H9 (cell line): ENCODE measurements around the gene RBX1. TPM values are rescaled to one million over a fixed set of nuclear protein-coding genes. Genes with fewer than 3 reads are reported as not detected.

ENCODE experiments used
- DNase-seq: peaks from one replicate; pipeline ENCODE4 v3.0.0-alpha.2; 2017
- H2AFZ ChIP-seq: one replicate; pipeline ENCODE4 v1.6.1; 2013; ENCODE audit warnings: mild to moderate bottlenecking, low read length, control low read depth, moderate library complexity
- H2AK5ac ChIP-seq: 2 replicates; pipeline ENCODE4 v1.6.1; 2013; ENCODE audit warnings: low read length, control low read depth, mixed read lengths; ENCODE audit not compliant: insufficient read length
- H2BK120ac ChIP-seq: one replicate; pipeline ENCODE4 v1.6.1; 2013; ENCODE audit warnings: low read depth, mild to moderate bottlenecking, low read length, control low read depth, inconsistent platforms; ENCODE audit not compliant: poor library complexity, severe bottlenecking
- H2BK12ac ChIP-seq: 2 replicates; pipeline ENCODE4 v1.6.1; 2013; ENCODE audit warnings: low read length, control low read depth, mixed read lengths, low read depth; ENCODE audit not compliant: insufficient read length
- H2BK15ac ChIP-seq: 2 replicates; pipeline ENCODE4 v1.6.1; 2013; ENCODE audit warnings: low read depth, low read length, control low read depth
- H2BK20ac ChIP-seq: one replicate; pipeline ENCODE4 v1.6.1; 2013; ENCODE audit warnings: low read depth, mild to moderate bottlenecking, low read length, control low read depth, inconsistent platforms; ENCODE audit not compliant: poor library complexity, severe bottlenecking
- H2BK5ac ChIP-seq: 2 replicates; pipeline ENCODE4 v1.6.1; 2013; ENCODE audit warnings: low read length, control low read depth, mixed read lengths; ENCODE audit not compliant: insufficient read length
- H3K14ac ChIP-seq: 2 replicates; pipeline ENCODE4 v1.6.1; 2013; ENCODE audit warnings: low read length, control low read depth; ENCODE audit not compliant: insufficient read depth
- H3K18ac ChIP-seq: 2 replicates; pipeline ENCODE4 v1.6.1; 2013; ENCODE audit warnings: low read depth, mild to moderate bottlenecking, mixed read lengths, low read length, control low read depth; ENCODE audit not compliant: insufficient read length
- H3K23ac ChIP-seq: 2 replicates; pipeline ENCODE4 v1.6.1; 2013; ENCODE audit warnings: low read length, control low read depth, mixed read lengths, low read depth; ENCODE audit not compliant: insufficient read length
- H3K23me2 ChIP-seq: 2 replicates; pipeline ENCODE4 v1.6.1; 2013; ENCODE audit warnings: low read depth, mild to moderate bottlenecking, mixed read lengths, low read length, control low read depth; ENCODE audit not compliant: insufficient read length, poor library complexity, severe bottlenecking
- H3K27ac ChIP-seq: 2 replicates; pipeline ENCODE4 v1.5.1; 2013; ENCODE audit warnings: low read length, control low read depth, mixed read lengths, low read depth; ENCODE audit not compliant: insufficient read length
- H3K27me3 ChIP-seq: 2 replicates; pipeline ENCODE4 v1.6.1; 2013; ENCODE audit warnings: low read length, control low read depth, inconsistent platforms; ENCODE audit not compliant: insufficient read depth
- H3K4ac ChIP-seq: 2 replicates; pipeline ENCODE4 v1.6.1; 2013; ENCODE audit warnings: low read depth, mild to moderate bottlenecking, control low read depth, inconsistent platforms, low read length, moderate library complexity
- H3K4me1 ChIP-seq: 2 replicates; pipeline ENCODE4 v1.6.1; 2013; ENCODE audit warnings: low read length, control low read depth, inconsistent platforms; ENCODE audit not compliant: insufficient read depth
- H3K4me2 ChIP-seq: 2 replicates; pipeline ENCODE4 v1.6.1; 2013; ENCODE audit warnings: low read length, control low read depth, mixed read lengths; ENCODE audit not compliant: insufficient read length, insufficient read depth
- H3K56ac ChIP-seq: 2 replicates; pipeline ENCODE4 v1.6.1; 2013; ENCODE audit warnings: low read depth, mild to moderate bottlenecking, mixed read lengths, low read length, control low read depth; ENCODE audit not compliant: insufficient read length
- H3K79me1 ChIP-seq: 2 replicates; pipeline ENCODE4 v1.6.1; 2013; ENCODE audit warnings: low read depth, mild to moderate bottlenecking, moderate library complexity, low read length, control low read depth, inconsistent platforms; ENCODE audit not compliant: insufficient read depth, poor library complexity, severe bottlenecking
- H3K79me2 ChIP-seq: 2 replicates; pipeline ENCODE4 v1.6.1; 2013; ENCODE audit warnings: low read length, control low read depth, inconsistent platforms; ENCODE audit not compliant: insufficient read depth
- H3K9ac ChIP-seq: 2 replicates; pipeline ENCODE4 v1.6.1; 2013; ENCODE audit warnings: low read length, control low read depth, mixed read lengths; ENCODE audit not compliant: insufficient read length; ENCODE audit errors: extremely low read depth
- H3K9me3 ChIP-seq: one replicate; pipeline ENCODE4 v1.6.1; 2013; ENCODE audit warnings: low read depth, low read length, inconsistent platforms; ENCODE audit not compliant: control insufficient read depth
- H3T11ph ChIP-seq: one replicate; pipeline ENCODE4 v1.6.1; 2013; ENCODE audit warnings: mild to moderate bottlenecking, low read length, control low read depth, inconsistent platforms
- H4K20me1 ChIP-seq: one replicate; pipeline ENCODE4 v1.6.1; 2013; ENCODE audit not compliant: control insufficient read depth, insufficient read length, insufficient read depth
- H4K5ac ChIP-seq: 2 replicates; pipeline ENCODE4 v1.6.1; 2013; ENCODE audit warnings: low read depth, mild to moderate bottlenecking, mixed read lengths, low read length, control low read depth; ENCODE audit not compliant: insufficient read length
- H4K8ac ChIP-seq: replicated peaks from 2 replicates; pipeline ENCODE4 v1.6.1; 2013; ENCODE audit warnings: low read length, control low read depth, mixed read lengths, low read depth; ENCODE audit not compliant: insufficient read length
- H4K91ac ChIP-seq: 2 replicates; pipeline ENCODE4 v1.6.1; 2013; ENCODE audit warnings: low read depth, mild to moderate bottlenecking, moderate library complexity, mixed read lengths, low read length, control low read depth; ENCODE audit not compliant: insufficient read length
- H3K27ac Mint-ChIP-seq, 3 experiments: 2 replicates in 2 of 3; 3 replicates in 1 of 3; pipeline ENCODE4 v1.8.0; 2020 to 2021; ENCODE audit warnings: mixed read lengths in 3 of 3, mild to moderate bottlenecking in 1 of 3, moderate library complexity in 1 of 3
- H3K27me3 Mint-ChIP-seq: 2 replicates; pipeline ENCODE4 v1.8.0; 2021; ENCODE audit warnings: low read depth, mild to moderate bottlenecking, moderate library complexity, mixed read lengths
- H3K36me3 Mint-ChIP-seq, 3 experiments: 2 replicates in 2 of 3; 3 replicates in 1 of 3; pipeline ENCODE4 v1.8.0; 2020 to 2021; ENCODE audit warnings: low read depth in 3 of 3, mixed read lengths in 3 of 3; ENCODE audit not compliant: insufficient read depth in 1 of 3
- H3K4me1 Mint-ChIP-seq, 2 experiments: 2 replicates each; pipeline ENCODE4 v1.8.0; 2020; ENCODE audit warnings: mixed read lengths in 2 of 2
- H3K4me3 Mint-ChIP-seq, 2 experiments: 2 replicates in 1 of 2; 3 replicates in 1 of 2; pipeline ENCODE4 v1.8.0; 2020 to 2021; ENCODE audit warnings: mild to moderate bottlenecking in 2 of 2, mixed read lengths in 2 of 2, moderate library complexity in 1 of 2
- H3K9me3 Mint-ChIP-seq, 2 experiments: 2 replicates in 1 of 2; 3 replicates in 1 of 2; pipeline ENCODE4 v1.8.0; 2020; ENCODE audit warnings: mild to moderate bottlenecking in 2 of 2, mixed read lengths in 2 of 2, moderate library complexity in 1 of 2
- CTCF ChIP-seq: fragments of 200-600 bp; sonication (generic); conservative IDR thresholded peaks from 3 replicates; pipeline ENCODE4 v1.8.0; 2021; ENCODE audit warnings: antibody characterized with exemption, mild to moderate bottlenecking
- WGBS: extraction: QIAGEN DNeasy Blood & Tissue Kit; methylation state at CpG from one replicate; pipeline ENCODE4 v1.1.7; 2013; ENCODE audit warnings: missing lambda C conversion rate, low lambda C conversion rate, mixed read lengths; ENCODE audit not compliant: insufficient read length; ENCODE audit errors: extremely low coverage; 5-methylcytosine and 5-hydroxymethylcytosine counted together
- total RNA-seq: library from RNA; stranded (reverse); gene quantifications from 2 replicates; pipeline ENCODE4 v1.2.1, GENCODE V29; 2021

RBX1 gene
- total RNA-seq, 1 experiment from 2014 or later: 85.6 TPM

GRCh38 chr22:41000040-41000565 is 48.9 kb downstream of the RBX1 start:
- Histone ChIP-seq H3K27me3 (no peaks in the 10 kb centered on the region), H2AK5ac (no peak overlapping the region), H4K5ac (no peak overlapping the region), H3T11ph (no peak overlapping the region), H3K23me2 (no peaks in the 10 kb centered on the region), H3K4ac (no peak overlapping the region), H2BK20ac (no peak overlapping the region), H3K23ac (no peak overlapping the region), H3K79me1 (no peaks in the 10 kb centered on the region), H4K20me1 (no peaks in the 10 kb centered on the region), H3K27ac (no peak overlapping the region), H3K79me2 (no peaks in the 10 kb centered on the region), H2BK12ac (no peak overlapping the region), H2BK15ac (no peak overlapping the region), H3K9ac (no peak overlapping the region), H4K8ac (no peak overlapping the region), H2AFZ (no peak overlapping the region), H3K9me3 (no peaks in the 10 kb centered on the region), H3K18ac (no peak overlapping the region), H3K4me1 (0 out of 2 replicates have a peak, but pooled peaks cover 4% of the 10 kb centered on the region), H2BK5ac (no peak overlapping the region), H3K4me2 (no peak overlapping the region), H3K14ac (no peak overlapping the region), H4K91ac (no peak overlapping the region), H3K56ac (no peak overlapping the region), H2BK120ac (no peak overlapping the region)
- peaks cover 0 to 3% of the 10 kb centered on the region in 2 experiments; a peak in 1 of 5 replicates for H3K9me3 Mint-ChIP-seq
- H3K36me3 Mint-ChIP-seq: no peaks in the 10 kb centered on the region
- H3K27me3 Mint-ChIP-seq: no peaks in the 10 kb centered on the region; the same call in 1 of the 2 replicates
- H3K27ac Mint-ChIP-seq: no peak overlapping the region
- no peak for DNase-seq
- H3K4me3 Mint-ChIP-seq: no peak overlapping the region
- no peak for TF ChIP-seq CTCF
- peaks cover 6% of the 10 kb centered on the region in 2 experiments for H3K4me1 Mint-ChIP-seq
- no CpG with 5 or more reads among the region's 2 CpGs for WGBS
